NCI-H774 (cell line): ENCODE results near the gene FLYWCH1.

Experiments used
- DNase-seq: peaks from one replicate; lab custom pipeline; 2025; lab: John Stamatoyannopoulos, UW

Gene FLYWCH1

GRCh38 chr16:2968738-2969544, 57.2 kb downstream of the FLYWCH1 start, which contains the start of gene PAQR4:
Gene PAQR4 (plus strand): TSS chr16:2969348. CDS start chr16:2969675, 327 bp downstream.
- DNase-seq = peak; percentile 78

- peak; percentile 8 for DNase-seq
Observed at GRCh38 chr16:2969545-2970521, 58.1 kb downstream of the FLYWCH1 start.

- DNase-seq = no peak
Observed at GRCh38 chr16:2970563-2970962, 58.8 kb downstream of the FLYWCH1 start.

- no peak for DNase-seq
Observed at GRCh38 chr16:2971134-2971984, 59.6 kb downstream of the FLYWCH1 start.

GRCh38 chr16:2971985-2972784, 60.5 kb downstream of the FLYWCH1 start:
- no peak for DNase-seq

GRCh38 chr16:2973093-2973492, 61.4 kb downstream of the FLYWCH1 start:
- DNase-seq = no peak

GRCh38 chr16:2973605-2974318, 62.0 kb downstream of the FLYWCH1 start:
- no peak for DNase-seq

GRCh38 chr16:2974319-2975056, 62.8 kb downstream of the FLYWCH1 start:
- DNase-seq = no peak

GRCh38 chr16:2975161-2975795, 63.5 kb downstream of the FLYWCH1 start:
- DNase-seq = no peak

GRCh38 chr16:2976201-2976600, 64.5 kb downstream of the FLYWCH1 start:
- no peak for DNase-seq

GRCh38 chr16:2976673-2977072, 64.9 kb downstream of the FLYWCH1 start:
- no peak for DNase-seq

GRCh38 chr16:2977440-2977839, 65.7 kb downstream of the FLYWCH1 start:
- DNase-seq = peak; percentile 42

- DNase-seq = no peak
Observed at GRCh38 chr16:2979669-2980226, 68.0 kb downstream of the FLYWCH1 start.

- DNase-seq = peak; percentile 59
Observed at GRCh38 chr16:2980227-2981176, 68.8 kb downstream of the FLYWCH1 start, which contains the start of gene PKMYT1. Gene PKMYT1 (minus strand): TSS chr16:2980446. CDS start chr16:2979657, 789 bp downstream.

- DNase-seq = no peak
Observed at GRCh38 chr16:2981177-2981898, 69.6 kb downstream of the FLYWCH1 start.

- no peak for DNase-seq
Observed at GRCh38 chr16:2981899-2982250, 70.1 kb downstream of the FLYWCH1 start.

- DNase-seq = no peak
Observed at GRCh38 chr16:2982402-2982801, 70.7 kb downstream of the FLYWCH1 start.
